OCI-M1 (cell line): ENCODE measurements around the gene MICU2.
A peak's percentile ranks its signal among the peaks of the same experiment; 100 is the strongest.

Experiments
- DNase-seq: peaks from one replicate; lab custom pipeline; 2025; lab: John Stamatoyannopoulos, UW

The MICU2 gene

GRCh38 chr13:21483748-21484147 is 120.2 kb downstream of the MICU2 start:
- DNase-seq, result no peak

- no peak for DNase-seq
These were observed 122.6 kb downstream of the MICU2 start for GRCh38 chr13:21481359-21481758.

- DNase-seq, result peak; percentile 81
These were observed 124.8 kb downstream of the MICU2 start for GRCh38 chr13:21478881-21479808.

GRCh38 chr13:21476893-21477472 is 127.0 kb downstream of the MICU2 start:
- peak; percentile 87 for DNase-seq

- DNase-seq, result no peak
These were observed 128.9 kb downstream of the MICU2 start for GRCh38 chr13:21475115-21475514.

GRCh38 chr13:21470785-21471184 is 133.2 kb downstream of the MICU2 start:
- DNase-seq, result no peak

- DNase-seq, result no peak
These were observed 137.4 kb downstream of the MICU2 start for GRCh38 chr13:21466527-21466926.

GRCh38 chr13:21465710-21466160 is 138.2 kb downstream of the MICU2 start:
- no peak for DNase-seq

- DNase-seq, result no peak
These were observed 140.5 kb downstream of the MICU2 start for GRCh38 chr13:21463424-21463823.

GRCh38 chr13:21461131-21461530 is 142.8 kb downstream of the MICU2 start:
- peak; percentile 60 for DNase-seq

- peak; percentile 83 for DNase-seq
These were observed 144.9 kb downstream of the MICU2 start, which contains the start of gene ZDHHC20 for GRCh38 chr13:21458813-21459701. ZDHHC20 (minus strand) TSS chr13:21459303; CDS start chr13:21459171, 132 bp downstream.

GRCh38 chr13:21458451-21458812 is 145.5 kb downstream of the MICU2 start:
- peak; percentile 51 for DNase-seq

GRCh38 chr13:21453387-21454081 is 150.4 kb downstream of the MICU2 start:
- DNase-seq, result no peak

- no peak for DNase-seq
These were observed 153.0 kb downstream of the MICU2 start for GRCh38 chr13:21450936-21451335.

- DNase-seq, result no peak
These were observed 157.3 kb downstream of the MICU2 start for GRCh38 chr13:21446656-21447055.

GRCh38 chr13:21445759-21446158 is 158.2 kb downstream of the MICU2 start:
- DNase-seq, result no peak

GRCh38 chr13:21443171-21443570 is 160.8 kb downstream of the MICU2 start:
- DNase-seq, result no peak
